ENCODE results near the gene SAMD4B.
A peak's percentile ranks its signal among the peaks of the same experiment; 100 is the strongest.

SAMD4B gene

DNA sequence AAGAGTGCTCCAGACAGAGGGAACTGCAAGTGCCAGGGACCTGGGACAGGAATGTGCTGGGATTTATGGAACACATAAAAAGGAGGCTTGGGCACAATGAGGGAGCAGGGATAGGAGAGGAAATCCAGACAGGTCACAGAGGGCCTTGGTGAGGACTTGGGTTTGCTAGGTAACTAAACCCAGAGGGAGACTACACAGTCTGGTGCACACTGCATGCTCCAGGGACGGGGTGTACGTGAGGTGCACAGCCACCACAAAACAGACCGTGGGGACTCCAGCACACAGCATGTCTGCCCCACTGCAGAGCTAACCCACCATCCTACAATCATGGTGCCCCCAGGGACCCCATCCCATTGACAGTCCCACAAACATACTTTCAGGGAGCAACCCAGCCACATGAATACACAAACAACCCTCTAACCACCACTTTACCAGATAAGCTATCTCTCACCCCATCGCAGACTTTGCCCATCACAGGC lies 58.9 kb downstream of the SAMD4B start:
- TF ChIP-seq, protein P1, sequence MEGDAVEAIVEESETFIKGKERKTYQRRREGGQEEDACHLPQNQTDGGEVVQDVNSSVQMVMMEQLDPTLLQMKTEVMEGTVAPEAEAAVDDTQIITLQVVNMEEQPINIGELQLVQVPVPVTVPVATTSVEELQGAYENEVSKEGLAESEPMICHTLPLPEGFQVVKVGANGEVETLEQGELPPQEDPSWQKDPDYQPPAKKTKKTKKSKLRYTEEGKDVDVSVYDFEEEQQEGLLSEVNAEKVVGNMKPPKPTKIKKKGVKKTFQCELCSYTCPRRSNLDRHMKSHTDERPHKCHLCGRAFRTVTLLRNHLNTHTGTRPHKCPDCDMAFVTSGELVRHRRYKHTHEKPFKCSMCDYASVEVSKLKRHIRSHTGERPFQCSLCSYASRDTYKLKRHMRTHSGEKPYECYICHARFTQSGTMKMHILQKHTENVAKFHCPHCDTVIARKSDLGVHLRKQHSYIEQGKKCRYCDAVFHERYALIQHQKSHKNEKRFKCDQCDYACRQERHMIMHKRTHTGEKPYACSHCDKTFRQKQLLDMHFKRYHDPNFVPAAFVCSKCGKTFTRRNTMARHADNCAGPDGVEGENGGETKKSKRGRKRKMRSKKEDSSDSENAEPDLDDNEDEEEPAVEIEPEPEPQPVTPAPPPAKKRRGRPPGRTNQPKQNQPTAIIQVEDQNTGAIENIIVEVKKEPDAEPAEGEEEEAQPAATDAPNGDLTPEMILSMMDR (IDR thresholded peaks at IDR 0.05; ENCODE audit: low read depth, low read length, missing control alignments) = no peak
- no peak overlapping the region for H3K4me3 ChIP-seq (ENCODE audit: low read depth, low read length)
- no peaks in the 10 kb centered on the region for H3K27me3 ChIP-seq (replicated peaks)
- no peak for DNase-seq
- in situ Hi-C loops (cut with HindIII; ENCODE audit: low pct_ligation_motif_present, low sequenced_read_pairs) = no loop called here
- peak overlapping the region; percentile 93 for H3K27ac ChIP-seq
- peaks cover 4% of the 10 kb centered on the region for H3K36me3 ChIP-seq (replicated peaks)

DNA sequence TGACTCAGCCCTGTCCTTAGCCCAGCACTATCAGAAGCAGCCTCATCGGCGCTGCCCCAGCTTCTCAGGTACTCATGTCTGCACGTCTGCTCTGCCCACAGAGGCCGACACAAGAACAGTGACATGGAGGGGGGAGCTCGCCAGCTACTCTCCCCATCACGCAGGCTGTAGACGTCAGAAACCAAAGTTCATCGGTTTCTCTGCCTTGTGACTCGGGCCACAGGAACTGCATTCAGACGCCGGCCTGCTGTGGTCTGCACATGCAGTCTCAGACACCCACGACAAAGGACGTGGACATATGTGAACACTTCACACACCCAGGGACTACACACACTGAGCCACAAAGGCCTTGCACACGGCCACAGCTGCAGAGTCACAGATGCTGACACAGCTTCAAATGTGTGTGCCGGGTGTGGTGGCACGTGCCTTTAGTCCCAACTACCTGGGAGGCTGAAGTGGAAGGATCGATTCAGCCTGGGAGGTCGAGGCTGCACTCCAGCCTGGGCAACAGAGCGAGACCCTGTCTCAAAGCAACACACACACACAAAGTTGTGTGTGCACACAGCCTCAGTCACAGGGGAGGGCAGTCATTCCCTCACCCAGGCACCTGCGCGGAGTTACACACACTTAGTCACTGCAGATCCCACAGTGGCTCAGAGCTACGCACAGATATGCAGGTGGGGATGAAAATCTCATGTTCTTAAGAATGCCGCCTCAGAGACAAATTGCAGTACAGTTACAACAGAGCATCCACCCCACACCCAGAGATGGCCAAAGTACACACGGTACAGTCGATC lies 59.5 kb downstream of the SAMD4B start:
- Histone ChIP-seq H3K4me3 (ENCODE audit: low read depth, low read length) (peak overlapping the region; percentile 33), H3K36me3 (replicated peaks) (peaks cover 4% of the 10 kb centered on the region), H3K27me3 (replicated peaks) (no peaks in the 10 kb centered on the region), H3K27ac (peak overlapping the region; percentile 93)
- in situ Hi-C loops (cut with HindIII; ENCODE audit: low pct_ligation_motif_present, low sequenced_read_pairs) = no loop called here
- peak; percentile 85 for DNase-seq
- TF ChIP-seq, protein P1 (IDR thresholded peaks at IDR 0.05; ENCODE audit: low read depth, low read length, missing control alignments) = no peak

- peak overlapping the region; percentile 48 for H3K4me3 ChIP-seq (ENCODE audit: low read depth, low read length)
- H3K36me3 ChIP-seq (replicated peaks) = no peaks in the 10 kb centered on the region
- in situ Hi-C loops (cut with HindIII; ENCODE audit: low pct_ligation_motif_present, low sequenced_read_pairs) = no loop called here
- TF ChIP-seq, protein P1 (IDR thresholded peaks at IDR 0.05; ENCODE audit: low read depth, low read length, missing control alignments) = no peak
- peak; percentile 88 for DNase-seq
- no peaks in the 10 kb centered on the region for H3K27me3 ChIP-seq (replicated peaks)
- H3K27ac ChIP-seq = peak overlapping the region; percentile 93
Measured at GRCh38 chr19:39402346-39403300, 60.4 kb downstream of the SAMD4B start.

GRCh38 chr19:39403331-39404312 lies 61.4 kb downstream of the SAMD4B start:
- peak; percentile 98 for DNase-seq
- in situ Hi-C loops (cut with HindIII; ENCODE audit: low pct_ligation_motif_present, low sequenced_read_pairs) = no loop called here
- Histone ChIP-seq H3K36me3 (replicated peaks) (peaks cover 9% of the 10 kb centered on the region), H3K27ac (peak overlapping the region; percentile 93), H3K4me3 (ENCODE audit: low read depth, low read length) (peak overlapping the region; percentile 48), H3K27me3 (replicated peaks) (no peaks in the 10 kb centered on the region)
- TF ChIP-seq, protein P1 (IDR thresholded peaks at IDR 0.05; ENCODE audit: low read depth, low read length, missing control alignments) = no peak

Measured in brain microvascular endothelial cell (primary cell).